Measurements from ENCODE around the gene POLDIP2. TPM values are rescaled to one million over a fixed set of nuclear protein-coding genes. Genes with fewer than 3 reads are reported as not detected.

POLDIP2 gene
- total RNA-seq, 2 donors from 2014 or later, result 50.8 to 54.4 TPM

DNA sequence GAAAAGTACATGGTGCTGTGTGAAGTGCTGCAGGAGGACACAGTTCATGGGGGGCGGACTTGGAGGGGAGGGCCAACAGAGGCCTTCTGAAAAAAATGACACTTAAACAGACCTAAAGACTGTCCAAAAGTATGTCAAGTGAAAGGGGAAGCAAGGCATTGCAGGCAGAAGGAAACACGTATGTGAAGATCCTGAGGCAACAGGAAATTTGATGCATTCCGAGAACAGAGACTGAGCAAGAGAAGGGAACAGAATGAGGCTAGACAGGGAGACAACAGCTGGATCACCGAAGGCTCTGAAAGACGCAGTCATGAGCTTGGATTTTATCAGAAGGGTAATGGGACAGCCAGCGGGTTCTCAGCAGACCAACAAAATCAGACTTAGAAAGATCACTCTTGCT, 23.2 kb downstream of the POLDIP2 start:
- H3K27me3 ChIP-seq, result no peaks in the 10 kb centered on the region
- H3K36me3 ChIP-seq (replicated peaks in 1 of 2; ENCODE audit: insufficient read depth in 1 of 2, low read depth in 2 of 2), result no peaks in the 10 kb centered on the region
- H3K27ac ChIP-seq, result peak overlapping the region; percentile 74 to 97 (median 93)
- no peaks in the 10 kb centered on the region for H3K9me3 ChIP-seq
- intact Hi-C loops (cut with DNase I), result no loop called here
- TF ChIP-seq, protein P1, sequence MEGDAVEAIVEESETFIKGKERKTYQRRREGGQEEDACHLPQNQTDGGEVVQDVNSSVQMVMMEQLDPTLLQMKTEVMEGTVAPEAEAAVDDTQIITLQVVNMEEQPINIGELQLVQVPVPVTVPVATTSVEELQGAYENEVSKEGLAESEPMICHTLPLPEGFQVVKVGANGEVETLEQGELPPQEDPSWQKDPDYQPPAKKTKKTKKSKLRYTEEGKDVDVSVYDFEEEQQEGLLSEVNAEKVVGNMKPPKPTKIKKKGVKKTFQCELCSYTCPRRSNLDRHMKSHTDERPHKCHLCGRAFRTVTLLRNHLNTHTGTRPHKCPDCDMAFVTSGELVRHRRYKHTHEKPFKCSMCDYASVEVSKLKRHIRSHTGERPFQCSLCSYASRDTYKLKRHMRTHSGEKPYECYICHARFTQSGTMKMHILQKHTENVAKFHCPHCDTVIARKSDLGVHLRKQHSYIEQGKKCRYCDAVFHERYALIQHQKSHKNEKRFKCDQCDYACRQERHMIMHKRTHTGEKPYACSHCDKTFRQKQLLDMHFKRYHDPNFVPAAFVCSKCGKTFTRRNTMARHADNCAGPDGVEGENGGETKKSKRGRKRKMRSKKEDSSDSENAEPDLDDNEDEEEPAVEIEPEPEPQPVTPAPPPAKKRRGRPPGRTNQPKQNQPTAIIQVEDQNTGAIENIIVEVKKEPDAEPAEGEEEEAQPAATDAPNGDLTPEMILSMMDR (IDR thresholded peaks at IDR 0.05), result no peak
- TF ChIP-seq POLR2A (IDR thresholded peaks at IDR 0.05), result no peak
- WGBS, 2 donors, result 26 to 29% methylated on average over 6 of the region's 6 CpGs
- ATAC-seq, result no peak
- H3K4me1 ChIP-seq, result peaks cover 64% of the 10 kb centered on the region
- H3K4me3 ChIP-seq, result no peak overlapping the region
- DNase-seq, result no peak

DNA sequence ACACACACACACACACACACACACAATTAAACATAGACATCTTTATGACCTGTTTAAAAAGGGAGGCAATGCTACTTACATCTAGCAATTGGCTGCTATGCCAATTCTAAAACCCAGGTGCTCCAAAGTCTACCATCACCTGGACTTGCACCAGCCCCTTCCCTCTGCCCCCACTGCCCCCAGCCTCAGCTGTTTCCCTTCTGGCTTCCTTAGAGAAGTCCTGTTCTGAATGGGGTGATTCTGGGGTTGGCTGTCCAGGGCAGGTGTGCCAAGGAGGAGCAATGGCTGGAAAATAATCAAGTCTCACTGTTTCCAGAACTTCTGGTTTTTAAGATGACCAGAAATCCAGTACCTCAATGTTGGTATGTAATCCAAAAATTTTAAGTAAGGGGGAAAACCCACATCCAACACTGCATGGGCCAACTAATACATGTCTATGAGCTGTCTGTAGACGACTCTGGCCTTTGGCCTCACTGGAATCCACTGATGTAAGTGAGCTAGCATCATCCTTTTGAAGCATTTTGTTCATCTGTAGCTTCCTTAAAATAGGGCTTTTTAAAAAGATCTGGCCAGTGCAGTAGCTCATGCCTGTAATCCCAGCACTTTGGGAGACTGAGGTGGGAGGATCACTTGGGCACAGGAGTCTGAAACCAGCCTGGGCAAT, 24.1 kb downstream of the POLDIP2 start:
- intact Hi-C loops (cut with DNase I), result no loop called here
- TF ChIP-seq, protein P1 (IDR thresholded peaks at IDR 0.05), result no peak
- TF ChIP-seq POLR2A (IDR thresholded peaks at IDR 0.05), result no peak
- no peak for ATAC-seq
- peak in 1 of 4 donors; percentile 6 for DNase-seq
- Histone ChIP-seq H3K27me3 (no peaks in the 10 kb centered on the region), H3K4me3 (no peak overlapping the region), H3K27ac (peak overlapping the region; percentile 74 to 97 (median 93)), H3K36me3 (replicated peaks in 1 of 2; ENCODE audit: insufficient read depth in 1 of 2, low read depth in 2 of 2) (peaks cover 1 to 6% of the 10 kb centered on the region in 2 donors), H3K4me1 (peaks cover 59% of the 10 kb centered on the region), H3K9me3 (no peaks in the 10 kb centered on the region)
- WGBS, 2 donors, result 6 to 36% methylated on average over 1 of the region's 1 CpG

DNA sequence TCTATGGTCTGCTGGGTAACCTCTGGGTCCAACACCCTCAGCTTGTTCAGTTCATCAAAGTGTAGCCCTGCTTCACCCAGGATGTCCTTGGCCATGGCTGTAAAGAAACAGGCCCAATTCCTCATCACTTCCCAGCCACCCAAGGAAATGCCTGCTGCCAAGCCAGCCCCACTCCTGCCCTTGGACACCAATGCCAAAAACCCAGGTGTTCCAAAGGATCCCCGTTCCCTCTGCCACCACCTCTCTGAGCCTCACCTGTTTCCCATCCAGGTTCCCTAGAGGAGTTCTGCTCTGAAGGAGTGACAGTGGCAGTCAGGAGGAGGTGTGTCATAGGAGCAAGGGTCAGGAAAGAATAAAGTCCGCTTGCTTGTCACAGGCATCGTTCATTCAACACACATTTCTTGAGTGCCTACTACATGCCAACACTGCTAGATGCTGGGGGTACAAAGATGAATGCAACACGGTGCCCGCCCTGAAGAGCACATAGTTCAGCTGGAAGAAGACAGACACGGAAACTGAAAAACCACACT, 25.4 kb downstream of the POLDIP2 start:
- TF ChIP-seq POLR2A (IDR thresholded peaks at IDR 0.05), result no peak
- TF ChIP-seq, protein P1 (IDR thresholded peaks at IDR 0.05), result no peak
- intact Hi-C loops (cut with DNase I), result no loop called here
- Histone ChIP-seq H3K4me3 (no peak overlapping the region), H3K9me3 (no peaks in the 10 kb centered on the region), H3K27me3 (no peaks in the 10 kb centered on the region), H3K27ac (peak overlapping the region in 2 of 4 donors; percentile 31 to 35), H3K36me3 (replicated peaks in 1 of 2; ENCODE audit: insufficient read depth in 1 of 2, low read depth in 2 of 2) (peaks cover 4 to 9% of the 10 kb centered on the region in 2 donors), H3K4me1 (peaks cover 46% of the 10 kb centered on the region)
- DNase-seq (peak; percentile 39 to 71 (median 67)), ATAC-seq (no peak)
- 43 to 46% methylated on average over 6 of the region's 6 CpGs for WGBS, 2 donors

DNA sequence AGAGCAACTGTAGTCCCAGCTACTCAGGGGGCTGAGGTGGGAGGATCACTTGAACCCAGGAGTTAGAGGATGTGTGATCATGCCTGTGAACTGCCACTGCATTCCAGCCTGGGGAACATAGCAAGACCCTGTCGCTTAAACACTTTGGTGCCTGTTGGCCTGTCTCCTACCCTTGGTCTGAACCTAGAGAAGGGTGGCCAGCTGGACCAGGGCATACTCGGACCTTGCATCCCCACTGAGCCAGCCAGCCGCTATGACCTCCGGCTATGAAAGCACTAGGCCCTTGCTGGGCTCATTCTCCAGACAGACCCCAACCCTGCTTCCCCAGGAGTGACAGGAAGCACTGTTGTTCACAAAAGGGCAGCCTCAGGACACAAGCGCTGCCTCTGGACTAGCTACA, 26.7 kb downstream of the POLDIP2 start:
- intact Hi-C loops (cut with DNase I), result no loop called here
- H3K4me1 ChIP-seq, result peaks cover 50% of the 10 kb centered on the region
- TF ChIP-seq, protein P1 (IDR thresholded peaks at IDR 0.05), result no peak
- no peak for TF ChIP-seq POLR2A (IDR thresholded peaks at IDR 0.05)
- H3K36me3 ChIP-seq (replicated peaks in 1 of 2; ENCODE audit: insufficient read depth in 1 of 2, low read depth in 2 of 2), result peaks cover 4 to 9% of the 10 kb centered on the region in 2 donors
- ATAC-seq (no peak), DNase-seq (no peak)
- 66 to 69% methylated on average over 4 to 5 of the region's 5 CpGs for WGBS, 2 donors
- no peaks in the 10 kb centered on the region for H3K9me3 ChIP-seq
- H3K27me3 ChIP-seq, result no peaks in the 10 kb centered on the region
- peak overlapping the region in 3 of 4 donors; percentile 23 to 35 (median 24) for H3K27ac ChIP-seq
- H3K4me3 ChIP-seq, result no peak overlapping the region
